Activated naive CD4-positive, alpha-beta T cell treated with anti-CD3 and anti-CD28 coated beads, Interleukin-2, amount 10 ng/mL, durations not matched to agents 7 days and 5 days (primary cell): ENCODE results near the gene RNASE8.

Experiments used
- CTCF ChIA-PET: fragments of 350-600 bp; sonication (Branson Sonifier 250); formaldehyde crosslinking; loops from one replicate; lab custom pipeline; 2021; ENCODE audit warnings: antibody characterized with exemption; lab: Charles Lee
- DNase-seq: peaks from one replicate; pipeline ENCODE4 v3.0.0-alpha.2; 2020
- H3K27ac Mint-ChIP-seq: one replicate; pipeline ENCODE4 v1.8.0; 2021; ENCODE audit warnings: mild to moderate bottlenecking, moderate library complexity, mixed read lengths
- H3K27me3 Mint-ChIP-seq: one replicate; pipeline ENCODE4 v1.8.0; 2021; ENCODE audit warnings: mild to moderate bottlenecking, mixed read lengths
- H3K36me3 Mint-ChIP-seq: one replicate; pipeline ENCODE4 v1.8.0; 2021; ENCODE audit warnings: mixed read lengths
- H3K4me1 Mint-ChIP-seq: one replicate; pipeline ENCODE4 v1.8.0; 2021; ENCODE audit warnings: mixed read lengths
- H3K4me3 Mint-ChIP-seq: one replicate; pipeline ENCODE4 v1.8.0; 2021; ENCODE audit warnings: mild to moderate bottlenecking, moderate library complexity, mixed read lengths
- H3K9me3 Mint-ChIP-seq: one replicate; pipeline ENCODE4 v1.8.0; 2021; ENCODE audit warnings: mixed read lengths

RNASE8 gene

DNA sequence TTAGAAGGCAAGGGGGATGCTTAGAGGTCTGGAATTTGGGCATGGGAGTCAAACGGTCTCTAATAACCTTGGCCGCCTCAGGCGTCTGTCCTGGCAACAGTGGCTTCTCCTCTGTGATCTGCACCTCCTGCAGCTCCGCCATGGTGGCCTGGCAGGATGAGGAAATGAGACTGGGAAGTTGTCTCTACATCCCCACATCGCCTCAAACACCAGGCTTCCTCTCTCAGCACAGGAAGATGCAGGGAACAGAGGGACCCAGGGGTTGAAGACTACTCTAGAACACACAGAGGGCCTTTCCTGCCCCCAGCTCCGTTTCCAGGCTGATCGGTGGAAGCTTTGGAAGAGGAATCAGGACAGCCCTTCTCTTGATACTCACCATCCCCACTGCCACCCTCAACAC is 34.4 kb upstream of the RNASE8 start:
- Mint-ChIP-seq H3K9me3 (no peaks in the 10 kb centered on the region), H3K27me3 (peaks cover 62% of the 10 kb centered on the region), H3K27ac (no peak overlapping the region), H3K4me3 (no peak overlapping the region), H3K4me1 (peaks cover 13% of the 10 kb centered on the region), H3K36me3 (no peaks in the 10 kb centered on the region)
- CTCF ChIA-PET = interaction anchor here (1.4 to 1.7 kb wide), 3 partner anchors 8 to 81 kb away, joined by 3 to 13 read pairs (median 5); no protein-coding TSS in a partner anchor
- DNase-seq = no peak

DNA sequence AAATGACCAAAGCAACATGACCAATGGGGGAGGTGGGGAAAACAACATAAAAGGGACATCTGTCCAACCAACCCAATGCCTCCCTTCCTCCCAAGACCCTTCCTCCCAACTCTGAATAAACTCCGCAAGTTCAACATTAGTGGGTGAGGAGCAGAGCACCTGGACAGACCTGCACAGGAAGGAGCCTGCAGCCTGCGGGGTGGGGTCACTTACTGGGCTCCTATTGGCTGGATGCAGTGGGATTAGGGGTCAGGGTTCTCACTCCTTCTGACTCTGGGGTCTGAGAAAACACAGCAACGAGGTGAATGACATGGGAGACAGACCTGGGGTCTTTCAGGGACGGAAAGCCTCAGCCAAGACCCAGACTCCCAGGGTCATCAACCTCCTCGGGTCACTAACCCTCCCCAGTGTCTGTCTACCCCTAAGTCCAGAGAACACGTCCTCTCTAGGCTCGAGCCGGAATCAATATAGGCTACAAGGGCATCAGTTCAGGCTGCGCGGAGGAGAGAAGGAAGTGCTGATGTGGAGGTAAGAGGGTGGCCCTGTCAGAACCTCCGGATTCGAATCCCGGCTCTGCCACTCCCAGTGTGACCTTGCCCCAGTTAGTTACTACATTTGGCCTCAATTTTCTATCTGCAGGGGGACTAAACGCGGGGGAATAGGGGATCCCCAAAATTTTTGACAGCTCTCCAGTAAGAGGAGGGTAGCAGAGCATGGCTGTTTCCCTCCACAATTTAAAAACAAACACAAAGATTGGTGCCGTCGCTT is 33.6 kb upstream of the RNASE8 start:
- H3K4me1 Mint-ChIP-seq = peaks cover 13% of the 10 kb centered on the region
- H3K27ac Mint-ChIP-seq = no peak overlapping the region
- H3K27me3 Mint-ChIP-seq = peaks cover 62% of the 10 kb centered on the region
- peak overlapping the region; percentile 75 for H3K4me3 Mint-ChIP-seq
- CTCF ChIA-PET = interaction anchor here (0.6 to 1.7 kb wide), 5 partner anchors 9 to 81 kb away, joined by 3 to 13 read pairs (median 4); no protein-coding TSS in a partner anchor
- no peaks in the 10 kb centered on the region for H3K9me3 Mint-ChIP-seq
- peak; percentile 25 for DNase-seq
- H3K36me3 Mint-ChIP-seq = no peaks in the 10 kb centered on the region

DNA sequence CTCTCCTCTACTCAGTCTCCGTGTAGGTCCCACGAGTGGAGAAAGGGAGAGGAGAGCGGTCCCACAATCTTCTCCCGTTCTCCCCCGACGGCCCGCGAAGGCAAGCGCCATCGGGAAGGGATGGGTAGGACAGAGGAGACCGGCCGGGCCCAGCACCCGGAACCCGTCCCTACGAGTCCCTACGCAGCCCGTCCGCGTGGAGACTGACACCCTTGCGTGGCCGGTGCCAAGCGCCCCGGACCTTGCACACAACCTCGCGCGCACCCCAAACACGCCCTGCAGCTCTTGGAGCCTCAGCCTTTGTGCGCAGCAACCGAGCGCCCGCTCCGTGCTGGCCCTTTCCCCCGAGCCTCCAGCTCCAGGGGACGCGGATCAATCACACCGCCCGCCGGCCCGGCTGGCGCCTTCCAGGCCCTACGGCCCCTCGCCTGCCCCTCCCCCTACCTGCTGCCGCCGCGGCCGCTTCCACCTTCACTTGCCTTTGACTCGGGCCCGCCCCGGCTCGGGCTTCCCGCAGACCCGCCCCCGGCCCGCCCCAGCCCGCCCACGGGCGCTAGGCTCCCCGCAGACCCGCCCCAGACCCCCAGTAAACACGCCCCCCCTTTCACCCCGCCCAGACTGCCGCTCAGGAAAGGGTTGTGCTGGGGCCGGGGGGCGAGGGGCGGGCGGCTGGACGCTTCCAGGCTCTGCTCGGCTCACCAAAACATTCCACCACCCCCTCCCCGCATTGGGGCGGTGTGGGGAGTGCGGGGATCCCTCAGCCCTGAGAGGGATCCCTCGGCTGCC is 32.8 kb upstream of the RNASE8 start, which contains the start of gene NDRG2:
Gene NDRG2, minus strand, starts transcription at position 477 of the 786 bp plus-strand sequence. CDS start 1,746 bp downstream, outside the sequence.
- Mint-ChIP-seq H3K4me1 (peaks cover 13% of the 10 kb centered on the region), H3K4me3 (peak within 1 kb of the TSS; percentile 75), H3K27ac (no peak within 1 kb of the TSS), H3K27me3 (peaks cover 62% of the 10 kb centered on the region), H3K36me3 (no peaks in the 10 kb centered on the region), H3K9me3 (no peaks in the 10 kb centered on the region)
- DNase-seq = peak; percentile 84
- CTCF ChIA-PET = interaction anchor here (0.6 to 1.4 kb wide), 3 partner anchors 10 to 80 kb away, joined by 3 to 4 read pairs (median 3); no protein-coding TSS in a partner anchor

DNA sequence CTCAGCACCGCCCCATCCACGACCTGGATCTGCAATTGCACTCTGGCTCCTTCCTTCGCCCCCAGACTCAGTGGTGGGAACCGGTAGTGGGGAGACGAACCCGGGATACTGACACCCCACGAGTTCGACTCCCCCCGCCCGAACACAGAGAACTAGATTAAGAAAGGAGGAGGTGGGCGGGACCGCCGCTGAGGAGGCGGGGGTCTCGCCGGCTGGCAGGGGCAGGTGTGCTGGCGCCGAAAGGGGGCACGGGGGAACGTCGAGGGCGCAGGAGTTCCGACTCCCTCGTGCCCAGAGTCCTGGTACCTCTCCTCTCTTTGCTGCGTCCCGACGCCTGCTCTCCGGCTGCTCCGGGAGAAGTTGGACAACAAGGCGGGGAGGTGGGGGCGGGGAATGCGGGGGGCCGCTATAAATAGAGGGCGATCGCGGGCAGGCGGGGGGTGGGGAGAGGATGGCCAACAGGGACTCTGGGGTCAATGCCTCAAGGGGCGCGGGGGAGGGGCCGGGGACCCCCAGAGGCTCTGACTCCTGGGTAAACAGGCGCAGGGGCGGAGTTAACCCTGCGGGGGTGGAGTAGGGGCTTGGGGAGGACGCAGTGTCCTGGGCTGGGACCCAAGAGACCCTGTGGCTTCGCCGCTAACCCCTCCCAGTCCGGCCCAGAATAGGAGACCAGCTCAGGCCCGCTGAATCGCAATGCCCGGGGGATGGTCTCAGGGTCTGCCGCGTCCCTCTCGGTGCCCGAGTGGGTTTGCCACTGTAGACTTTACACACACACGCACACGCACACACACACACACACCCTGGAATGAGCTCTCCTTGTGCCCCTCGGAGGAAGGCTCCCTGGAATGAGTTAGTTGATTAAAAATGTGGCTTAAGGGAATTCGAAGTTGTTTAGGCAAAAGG is 32.0 kb upstream of the RNASE8 start:
- H3K4me1 Mint-ChIP-seq = peaks cover 13% of the 10 kb centered on the region
- H3K4me3 Mint-ChIP-seq = peak overlapping the region; percentile 75
- CTCF ChIA-PET = interaction anchor here (0.8 to 1.6 kb wide), 5 partner anchors 11 to 77 kb away, joined by 3 to 5 read pairs (median 4); no protein-coding TSS in a partner anchor
- no peaks in the 10 kb centered on the region for H3K9me3 Mint-ChIP-seq
- peaks cover 68% of the 10 kb centered on the region for H3K27me3 Mint-ChIP-seq
- DNase-seq = peak; percentile 27
- no peak overlapping the region for H3K27ac Mint-ChIP-seq
- H3K36me3 Mint-ChIP-seq = no peaks in the 10 kb centered on the region

DNA sequence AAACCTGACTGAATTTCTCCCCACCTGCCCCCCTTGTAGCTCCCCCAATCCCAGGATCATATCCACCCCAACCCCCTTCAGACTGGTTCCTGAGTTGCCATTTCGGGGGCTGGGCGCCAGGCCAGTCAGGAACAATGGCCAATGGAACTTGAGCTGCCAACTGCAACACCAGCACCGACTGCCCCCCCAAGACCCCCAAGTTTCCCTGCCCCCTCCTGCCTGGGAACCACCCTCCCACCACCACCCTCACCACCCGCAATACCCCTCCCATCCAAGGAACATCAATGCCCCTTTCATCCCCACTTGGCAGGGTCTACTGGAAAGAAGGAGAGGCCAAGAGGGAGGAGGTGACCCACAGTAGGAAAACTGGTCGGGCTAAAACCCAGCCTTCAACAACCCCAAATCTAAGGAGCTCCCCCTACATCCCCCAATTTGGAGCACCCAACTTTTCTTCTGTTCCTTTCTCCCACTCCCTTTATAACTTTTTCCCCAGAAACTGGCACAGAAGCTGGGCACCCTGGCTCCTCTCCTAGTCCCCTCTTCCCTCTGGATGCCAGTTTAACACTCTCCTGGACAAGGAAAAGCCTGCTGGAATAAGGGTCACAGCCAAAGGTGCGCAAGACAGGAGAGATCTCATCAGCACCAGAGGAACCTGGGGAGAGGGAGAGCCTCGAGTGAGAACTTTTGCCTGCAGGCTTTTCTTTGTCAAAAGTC is 31.2 kb upstream of the RNASE8 start:
- CTCF ChIA-PET = interaction anchor here (0.8 to 1.6 kb wide), 4 partner anchors 10 to 77 kb away, joined by 3 to 5 read pairs (median 4); no protein-coding TSS in a partner anchor
- Mint-ChIP-seq H3K36me3 (no peaks in the 10 kb centered on the region), H3K27ac (peak overlapping the region; percentile 29), H3K27me3 (peaks cover 66% of the 10 kb centered on the region), H3K4me1 (peaks cover 13% of the 10 kb centered on the region), H3K9me3 (no peaks in the 10 kb centered on the region), H3K4me3 (peak overlapping the region; percentile 11)
- DNase-seq = no peak

DNA sequence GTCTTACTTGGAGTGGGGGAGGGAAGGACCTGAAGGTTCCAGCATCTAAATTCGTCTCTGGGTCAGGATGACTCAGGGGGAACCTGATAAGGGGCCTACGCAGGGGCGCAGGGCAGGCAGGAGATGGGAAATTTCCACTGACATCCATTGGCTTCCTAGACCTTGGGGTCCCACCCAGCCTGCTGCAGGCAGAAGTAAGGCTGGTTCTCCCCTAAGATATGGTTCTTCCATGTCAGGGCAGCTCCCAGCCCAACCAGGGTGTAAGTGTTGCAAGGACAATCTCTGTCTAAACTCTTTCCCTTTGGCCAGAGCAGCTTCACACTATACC is 30.7 kb upstream of the RNASE8 start:
- no peaks in the 10 kb centered on the region for H3K36me3 Mint-ChIP-seq
- no peak overlapping the region for H3K27ac Mint-ChIP-seq
- peaks cover 66% of the 10 kb centered on the region for H3K27me3 Mint-ChIP-seq
- no peak for DNase-seq
- H3K9me3 Mint-ChIP-seq = no peaks in the 10 kb centered on the region
- peaks cover 13% of the 10 kb centered on the region for H3K4me1 Mint-ChIP-seq
- CTCF ChIA-PET = interaction anchor here (1.3 to 1.6 kb wide), 2 partner anchors 9 to 12 kb away, joined by 3 to 5 read pairs; no protein-coding TSS in a partner anchor
- H3K4me3 Mint-ChIP-seq = no peak overlapping the region

DNA sequence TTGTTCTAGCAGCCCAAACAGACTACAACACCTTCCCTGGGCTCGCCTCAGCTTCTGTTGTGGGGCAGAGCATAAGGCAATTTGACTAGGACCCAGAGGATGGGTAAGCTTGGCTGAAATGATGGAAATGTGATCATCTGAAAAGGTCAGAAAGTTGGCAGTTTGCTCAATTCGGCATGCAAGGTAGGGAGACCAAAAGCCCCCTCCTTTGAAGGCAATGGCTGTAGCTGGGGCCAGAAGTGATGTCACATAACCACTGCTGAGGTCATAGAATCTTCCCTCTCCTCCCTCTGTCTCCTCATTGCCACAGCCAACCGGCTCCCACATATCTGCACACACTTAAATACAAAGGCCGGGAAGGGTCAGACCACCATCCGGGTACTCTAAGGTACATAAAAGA is 27.7 kb upstream of the RNASE8 start, which contains the start of gene TPPP2:
Gene TPPP2, plus strand, starts transcription at position 301 of the 400 bp plus-strand sequence. CDS start 365 bp downstream, outside the sequence.
- Mint-ChIP-seq H3K27me3 (peaks cover 54% of the 10 kb centered on the region), H3K36me3 (no peaks in the 10 kb centered on the region), H3K4me3 (no peak within 1 kb of the TSS), H3K9me3 (no peaks in the 10 kb centered on the region), H3K4me1 (no peaks in the 10 kb centered on the region), H3K27ac (no peak within 1 kb of the TSS)
- CTCF ChIA-PET = interaction anchor here (1.3 to 8.2 kb wide), 2 partner anchors 11 to 14 kb away, joined by 4 to 67 read pairs; no protein-coding TSS in a partner anchor
- no peak for DNase-seq

DNA sequence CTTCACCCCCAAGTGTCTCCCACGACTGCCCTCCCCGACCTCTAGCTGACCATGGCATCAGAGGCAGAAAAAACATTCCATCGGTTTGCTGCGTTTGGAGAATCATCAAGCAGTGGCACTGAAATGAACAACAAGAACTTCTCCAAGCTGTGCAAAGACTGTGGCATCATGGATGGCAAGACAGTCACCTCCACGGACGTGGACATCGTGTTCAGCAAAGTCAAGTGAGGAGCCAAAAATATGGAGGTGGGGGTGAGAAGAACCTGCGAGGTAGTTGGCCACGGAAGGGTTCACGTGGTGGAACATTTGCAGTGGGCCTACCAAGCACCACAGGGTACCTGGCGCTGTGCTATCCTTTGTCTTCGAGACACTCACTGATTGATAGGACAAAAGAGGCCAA is 27.1 kb upstream of the RNASE8 start:
- Mint-ChIP-seq H3K4me3 (no peak overlapping the region), H3K27me3 (peaks cover 54% of the 10 kb centered on the region), H3K4me1 (no peaks in the 10 kb centered on the region), H3K9me3 (no peaks in the 10 kb centered on the region), H3K36me3 (no peaks in the 10 kb centered on the region), H3K27ac (no peak overlapping the region)
- CTCF ChIA-PET = interaction anchor here (8.2 kb wide), 1 partner anchor 14 kb away, joined by 67 read pairs; no protein-coding TSS in a partner anchor
- DNase-seq = no peak

DNA sequence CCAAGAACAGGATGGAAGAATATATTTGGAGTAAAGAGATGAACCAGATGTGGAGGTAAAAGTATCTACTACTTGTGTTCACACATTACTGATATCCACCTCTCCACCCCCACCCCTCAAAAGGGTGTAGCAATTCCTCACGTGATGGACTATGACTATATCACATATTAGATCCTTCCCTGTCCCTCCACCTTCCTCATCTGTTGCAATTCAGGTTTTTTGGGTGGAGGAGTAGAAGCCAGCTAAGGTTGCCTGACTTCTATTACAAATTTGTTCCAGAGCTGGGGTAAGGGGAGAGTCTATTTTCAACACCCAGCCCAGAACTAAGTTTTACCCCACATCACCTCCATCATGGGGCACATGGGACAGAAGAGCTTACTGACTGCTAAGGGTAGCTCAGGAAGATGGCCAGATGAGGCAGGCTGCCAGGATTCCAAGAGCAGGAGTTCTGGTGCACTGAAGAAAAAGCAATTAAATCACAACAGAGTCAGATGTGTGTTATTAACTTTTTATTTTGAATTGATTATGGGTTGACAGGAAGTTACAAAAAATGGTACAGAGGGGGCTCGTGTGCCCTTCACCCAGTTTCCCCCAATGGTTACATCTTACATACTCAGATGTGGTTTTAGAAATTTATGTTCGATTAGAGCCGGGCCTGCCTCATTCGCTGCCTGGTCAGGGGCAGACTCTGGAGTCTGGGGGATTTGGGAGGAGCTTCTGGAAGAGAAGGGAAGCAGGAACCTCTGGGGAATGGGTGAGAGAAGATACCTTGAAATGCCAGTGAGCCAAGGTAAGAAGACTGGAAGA is 25.1 kb upstream of the RNASE8 start:
- Mint-ChIP-seq H3K27ac (no peak overlapping the region), H3K4me1 (no peaks in the 10 kb centered on the region), H3K36me3 (no peaks in the 10 kb centered on the region), H3K27me3 (peaks cover 47% of the 10 kb centered on the region), H3K9me3 (no peaks in the 10 kb centered on the region), H3K4me3 (no peak overlapping the region)
- DNase-seq = no peak
- CTCF ChIA-PET = interaction anchor here (1.0 to 8.2 kb wide), 4 partner anchors 8 to 72 kb away, joined by 3 to 67 read pairs (median 8); no protein-coding TSS in a partner anchor

DNA sequence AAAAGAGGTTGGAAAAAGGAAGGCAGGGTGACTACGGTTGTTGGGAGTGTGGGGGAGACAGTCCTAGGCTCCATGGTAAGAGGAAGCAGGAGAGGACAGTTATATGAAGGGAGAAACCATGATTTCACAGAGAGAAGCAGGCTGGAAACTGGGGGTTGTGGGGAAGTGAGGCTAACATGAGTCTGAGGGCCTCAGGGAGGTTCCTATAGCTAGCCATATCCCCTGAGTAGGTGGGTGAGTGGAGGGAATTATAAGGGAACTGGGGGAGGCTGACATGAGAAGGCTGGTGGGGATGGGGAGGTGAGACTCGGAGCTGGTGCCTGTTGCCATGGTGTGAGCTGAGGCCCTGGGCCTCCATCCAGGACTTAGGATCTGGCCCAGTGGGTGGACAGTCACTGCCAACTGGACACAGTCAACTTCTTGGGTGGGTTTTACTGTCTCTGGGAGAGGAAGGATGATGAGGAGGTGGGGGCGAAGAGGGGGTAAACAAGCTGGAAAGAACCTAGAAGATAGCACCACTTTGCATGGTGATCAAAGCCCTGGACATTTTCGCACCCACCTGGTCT is 24.4 kb upstream of the RNASE8 start:
- H3K9me3 Mint-ChIP-seq = no peaks in the 10 kb centered on the region
- no peaks in the 10 kb centered on the region for H3K36me3 Mint-ChIP-seq
- H3K27me3 Mint-ChIP-seq = peaks cover 47% of the 10 kb centered on the region
- CTCF ChIA-PET = interaction anchor here (3.2 to 8.2 kb wide), 2 partner anchors 17 to 71 kb away, joined by 13 to 67 read pairs; no protein-coding TSS in a partner anchor
- H3K27ac Mint-ChIP-seq = no peak overlapping the region
- H3K4me3 Mint-ChIP-seq = no peak overlapping the region
- no peaks in the 10 kb centered on the region for H3K4me1 Mint-ChIP-seq
- DNase-seq = no peak

DNA sequence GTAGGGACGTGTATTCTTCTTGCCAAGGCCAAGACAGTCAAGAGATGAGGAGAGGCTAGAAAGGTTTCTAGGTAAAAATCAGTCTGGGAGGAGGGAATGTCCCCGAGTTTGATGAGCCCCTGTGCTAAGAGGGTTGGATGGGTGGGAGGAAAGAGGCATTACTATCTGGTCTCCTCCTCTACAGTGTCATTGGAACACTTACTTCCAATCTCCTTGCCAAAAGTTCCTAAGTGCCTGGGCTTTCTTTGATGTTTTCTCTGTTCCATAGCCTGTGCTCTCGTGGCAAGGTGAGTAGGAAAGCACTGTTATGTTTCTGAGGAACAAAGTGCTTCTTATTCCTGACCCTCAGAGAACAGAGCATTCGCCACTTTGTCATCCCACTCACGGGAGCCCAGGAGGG is 22.9 kb upstream of the RNASE8 start, which contains the start of gene RNASE13:
Gene RNASE13, minus strand, starts transcription at position 101 of the 400 bp plus-strand sequence. CDS start 519 bp downstream, outside the sequence.
- H3K9me3 Mint-ChIP-seq = no peaks in the 10 kb centered on the region
- no peak within 1 kb of the TSS for H3K4me3 Mint-ChIP-seq
- no peaks in the 10 kb centered on the region for H3K36me3 Mint-ChIP-seq
- H3K27me3 Mint-ChIP-seq = peaks cover 59% of the 10 kb centered on the region
- CTCF ChIA-PET = interaction anchor here (8.2 kb wide), 1 partner anchor 19 kb away, joined by 67 read pairs; no protein-coding TSS in a partner anchor
- no peaks in the 10 kb centered on the region for H3K4me1 Mint-ChIP-seq
- H3K27ac Mint-ChIP-seq = no peak within 1 kb of the TSS
- no peak for DNase-seq
